ENCODE data around the gene RASGEF1B.

DNA sequence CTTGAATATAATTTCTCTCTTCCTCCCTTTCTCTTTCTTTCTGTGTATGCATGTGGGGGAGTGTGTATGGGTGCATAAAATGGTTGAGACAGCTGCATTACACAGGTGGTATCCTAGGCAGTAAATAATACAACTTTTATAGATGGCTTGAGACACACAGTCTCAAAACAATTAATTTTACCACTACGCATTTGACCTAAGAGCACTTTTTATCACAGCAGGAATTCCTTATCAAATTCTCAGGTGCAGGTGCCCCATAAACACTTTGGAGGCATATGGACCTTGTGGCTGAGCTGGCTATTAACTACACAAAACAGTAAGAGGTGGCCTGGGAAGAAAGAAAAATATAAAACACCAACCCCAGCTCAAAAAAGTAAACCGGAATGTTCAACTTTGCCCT, 91.3 kb downstream of the RASGEF1B start:
- TF ChIP-seq EP300 (IDR thresholded peaks at IDR 0.05) (no peak), POLR2A (IDR thresholded peaks at IDR 0.05; ENCODE audit: low read length) (no peak), SREBF2 (IDR thresholded peaks at IDR 0.05) (no peak), RFX5 (IDR thresholded peaks at IDR 0.05) (no peak), RAD21 (conservative IDR thresholded peaks at IDR 0.05 in 1 of 2, IDR thresholded peaks at IDR 0.05 in 1 of 2) (no peak), HDAC2 (IDR thresholded peaks at IDR 0.05) (no peak), FOSL2 (IDR thresholded peaks at IDR 0.05) (no peak), FOSL2 (CRISPR knock-in tag; IDR thresholded peaks at IDR 0.05) (no peak), PHF8 (IDR thresholded peaks at IDR 0.05; ENCODE audit: borderline replicate concordance, low read depth) (no peak), TP53 (CRISPR knock-in tag; IDR thresholded peaks at IDR 0.05) (no peak), BHLHE40 (IDR thresholded peaks at IDR 0.05; ENCODE audit: low read depth, low read length) (no peak), MYC (IDR thresholded peaks at IDR 0.05; ENCODE audit: borderline replicate concordance, low read length) (no peak), ZNF302 (CRISPR knock-in tag; IDR thresholded peaks at IDR 0.05) (no peak)
- TF ChIP-seq, protein P1, sequence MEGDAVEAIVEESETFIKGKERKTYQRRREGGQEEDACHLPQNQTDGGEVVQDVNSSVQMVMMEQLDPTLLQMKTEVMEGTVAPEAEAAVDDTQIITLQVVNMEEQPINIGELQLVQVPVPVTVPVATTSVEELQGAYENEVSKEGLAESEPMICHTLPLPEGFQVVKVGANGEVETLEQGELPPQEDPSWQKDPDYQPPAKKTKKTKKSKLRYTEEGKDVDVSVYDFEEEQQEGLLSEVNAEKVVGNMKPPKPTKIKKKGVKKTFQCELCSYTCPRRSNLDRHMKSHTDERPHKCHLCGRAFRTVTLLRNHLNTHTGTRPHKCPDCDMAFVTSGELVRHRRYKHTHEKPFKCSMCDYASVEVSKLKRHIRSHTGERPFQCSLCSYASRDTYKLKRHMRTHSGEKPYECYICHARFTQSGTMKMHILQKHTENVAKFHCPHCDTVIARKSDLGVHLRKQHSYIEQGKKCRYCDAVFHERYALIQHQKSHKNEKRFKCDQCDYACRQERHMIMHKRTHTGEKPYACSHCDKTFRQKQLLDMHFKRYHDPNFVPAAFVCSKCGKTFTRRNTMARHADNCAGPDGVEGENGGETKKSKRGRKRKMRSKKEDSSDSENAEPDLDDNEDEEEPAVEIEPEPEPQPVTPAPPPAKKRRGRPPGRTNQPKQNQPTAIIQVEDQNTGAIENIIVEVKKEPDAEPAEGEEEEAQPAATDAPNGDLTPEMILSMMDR (IDR thresholded peaks at IDR 0.05), result no peak
- TF ChIP-seq, protein P2, sequence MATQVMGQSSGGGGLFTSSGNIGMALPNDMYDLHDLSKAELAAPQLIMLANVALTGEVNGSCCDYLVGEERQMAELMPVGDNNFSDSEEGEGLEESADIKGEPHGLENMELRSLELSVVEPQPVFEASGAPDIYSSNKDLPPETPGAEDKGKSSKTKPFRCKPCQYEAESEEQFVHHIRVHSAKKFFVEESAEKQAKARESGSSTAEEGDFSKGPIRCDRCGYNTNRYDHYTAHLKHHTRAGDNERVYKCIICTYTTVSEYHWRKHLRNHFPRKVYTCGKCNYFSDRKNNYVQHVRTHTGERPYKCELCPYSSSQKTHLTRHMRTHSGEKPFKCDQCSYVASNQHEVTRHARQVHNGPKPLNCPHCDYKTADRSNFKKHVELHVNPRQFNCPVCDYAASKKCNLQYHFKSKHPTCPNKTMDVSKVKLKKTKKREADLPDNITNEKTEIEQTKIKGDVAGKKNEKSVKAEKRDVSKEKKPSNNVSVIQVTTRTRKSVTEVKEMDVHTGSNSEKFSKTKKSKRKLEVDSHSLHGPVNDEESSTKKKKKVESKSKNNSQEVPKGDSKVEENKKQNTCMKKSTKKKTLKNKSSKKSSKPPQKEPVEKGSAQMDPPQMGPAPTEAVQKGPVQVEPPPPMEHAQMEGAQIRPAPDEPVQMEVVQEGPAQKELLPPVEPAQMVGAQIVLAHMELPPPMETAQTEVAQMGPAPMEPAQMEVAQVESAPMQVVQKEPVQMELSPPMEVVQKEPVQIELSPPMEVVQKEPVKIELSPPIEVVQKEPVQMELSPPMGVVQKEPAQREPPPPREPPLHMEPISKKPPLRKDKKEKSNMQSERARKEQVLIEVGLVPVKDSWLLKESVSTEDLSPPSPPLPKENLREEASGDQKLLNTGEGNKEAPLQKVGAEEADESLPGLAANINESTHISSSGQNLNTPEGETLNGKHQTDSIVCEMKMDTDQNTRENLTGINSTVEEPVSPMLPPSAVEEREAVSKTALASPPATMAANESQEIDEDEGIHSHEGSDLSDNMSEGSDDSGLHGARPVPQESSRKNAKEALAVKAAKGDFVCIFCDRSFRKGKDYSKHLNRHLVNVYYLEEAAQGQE (IDR thresholded peaks at IDR 0.05), result no peak

Data from A549 (cell line).